Measurements from ENCODE around the gene AFF3.

DNA sequence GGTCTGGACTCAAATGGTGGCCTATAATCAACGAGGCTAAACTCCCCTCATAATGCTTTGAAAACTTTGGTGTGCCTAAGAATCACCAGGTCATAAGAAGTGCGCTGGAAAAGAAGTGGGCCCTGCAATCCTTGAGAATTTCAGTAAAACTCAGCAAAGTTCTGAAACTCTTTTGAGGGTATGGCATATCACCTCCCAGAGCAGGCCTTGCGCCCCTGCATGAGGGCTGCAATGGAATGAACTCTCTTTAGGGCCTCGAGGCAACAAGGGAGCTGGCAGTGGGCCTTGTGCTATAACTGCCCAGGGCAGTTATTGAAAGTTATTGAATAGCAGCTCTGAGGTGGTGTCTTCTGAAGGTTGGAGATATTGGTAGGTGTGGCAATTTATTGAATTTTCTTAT is 34.5 kb upstream of the AFF3 start:
- no peak for TF ChIP-seq POLR2A (IDR thresholded peaks at IDR 0.05)
- TF ChIP-seq, protein P1, sequence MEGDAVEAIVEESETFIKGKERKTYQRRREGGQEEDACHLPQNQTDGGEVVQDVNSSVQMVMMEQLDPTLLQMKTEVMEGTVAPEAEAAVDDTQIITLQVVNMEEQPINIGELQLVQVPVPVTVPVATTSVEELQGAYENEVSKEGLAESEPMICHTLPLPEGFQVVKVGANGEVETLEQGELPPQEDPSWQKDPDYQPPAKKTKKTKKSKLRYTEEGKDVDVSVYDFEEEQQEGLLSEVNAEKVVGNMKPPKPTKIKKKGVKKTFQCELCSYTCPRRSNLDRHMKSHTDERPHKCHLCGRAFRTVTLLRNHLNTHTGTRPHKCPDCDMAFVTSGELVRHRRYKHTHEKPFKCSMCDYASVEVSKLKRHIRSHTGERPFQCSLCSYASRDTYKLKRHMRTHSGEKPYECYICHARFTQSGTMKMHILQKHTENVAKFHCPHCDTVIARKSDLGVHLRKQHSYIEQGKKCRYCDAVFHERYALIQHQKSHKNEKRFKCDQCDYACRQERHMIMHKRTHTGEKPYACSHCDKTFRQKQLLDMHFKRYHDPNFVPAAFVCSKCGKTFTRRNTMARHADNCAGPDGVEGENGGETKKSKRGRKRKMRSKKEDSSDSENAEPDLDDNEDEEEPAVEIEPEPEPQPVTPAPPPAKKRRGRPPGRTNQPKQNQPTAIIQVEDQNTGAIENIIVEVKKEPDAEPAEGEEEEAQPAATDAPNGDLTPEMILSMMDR (IDR thresholded peaks at IDR 0.05) = no peak

Measured in lower leg skin (tissue), 3 donors.